ENCODE data around the gene GPR65. TPM values are rescaled to one million over a fixed set of nuclear protein-coding genes. Genes with fewer than 3 reads are reported as not detected.

Gene GPR65

DNA sequence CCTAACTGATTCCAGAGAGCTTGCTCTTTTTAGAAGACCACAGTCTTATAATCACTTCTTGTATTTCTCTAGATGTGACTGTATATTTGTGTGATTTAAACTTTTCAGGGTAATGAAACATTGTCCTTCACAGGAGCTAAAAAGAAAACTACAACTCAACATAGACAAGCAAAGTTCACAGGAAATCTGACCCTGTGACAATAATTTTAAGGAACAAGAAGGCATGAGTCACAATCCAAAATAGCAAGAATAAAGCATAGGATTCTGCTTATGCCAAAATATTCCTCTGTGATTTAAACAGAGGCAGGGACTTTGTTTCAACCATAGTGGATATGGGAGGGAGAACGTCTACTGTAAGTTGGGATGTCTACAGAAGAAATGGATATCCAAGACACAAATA is 44.3 kb downstream of the GPR65 start:
- Histone ChIP-seq H3K56ac (ENCODE audit: low read length) (no peak overlapping the region), H2BK120ac (ENCODE audit: low read depth, low read length) (no peak overlapping the region), H2BK15ac (replicated peaks; ENCODE audit: low read depth) (no peak overlapping the region), H3K4me2 (ENCODE audit: low read length) (no peak overlapping the region), H2AK5ac (ENCODE audit: low read length) (no peak overlapping the region), H3K36me3 (ENCODE audit: control insufficient read depth, insufficient read depth, low read length) (no peaks in the 10 kb centered on the region), H3K4me3 (ENCODE audit: low read length) (no peak overlapping the region), H3K27ac (ENCODE audit: low read depth, low read length) (no peak overlapping the region), H3K9ac (ENCODE audit: low read length) (no peak overlapping the region), H3K4me1 (ENCODE audit: control insufficient read depth, low read depth, low read length) (no peaks in the 10 kb centered on the region), H4K5ac (ENCODE audit: low read length) (no peak overlapping the region), H3K4ac (ENCODE audit: low read depth, low read length) (no peak overlapping the region), H3K27me3 (ENCODE audit: insufficient read depth, low read length, poor library complexity) (no peaks in the 10 kb centered on the region), H3K23ac (ENCODE audit: low read length) (no peak overlapping the region), H3K18ac (ENCODE audit: low read length) (no peak overlapping the region), H3K79me1 (ENCODE audit: low read length) (no peaks in the 10 kb centered on the region), H4K8ac (ENCODE audit: low read depth, low read length) (no peak overlapping the region), H3K79me2 (ENCODE audit: control insufficient read depth, insufficient read depth, low read length) (no peaks in the 10 kb centered on the region), H2BK5ac (ENCODE audit: low read length) (no peak overlapping the region)
- no peak for DNase-seq
- WGBS (ENCODE audit: extremely low coverage, insufficient coverage, low lambda C conversion rate) = no CpG with 5 or more reads among the region's 1 CpG

DNA sequence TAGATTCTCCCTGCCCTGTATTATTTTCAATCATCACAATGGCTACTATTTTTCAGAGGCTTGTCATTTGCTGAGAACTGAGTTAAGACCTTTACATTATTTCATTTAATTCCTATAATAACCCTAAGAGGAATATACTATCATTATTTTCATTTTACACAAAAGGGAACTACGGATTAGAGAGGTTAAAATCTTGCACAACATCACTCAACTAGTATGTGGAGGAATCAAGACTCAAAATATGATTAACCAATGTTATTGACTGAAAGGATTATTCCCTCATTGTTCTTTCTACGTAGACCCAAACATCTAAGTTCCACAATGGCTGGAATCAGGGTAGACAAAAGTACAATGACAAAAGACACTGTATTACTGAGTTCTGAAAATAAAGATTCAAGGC is 45.0 kb downstream of the GPR65 start:
- H3K27ac ChIP-seq (ENCODE audit: low read depth, low read length) = no peak overlapping the region
- no peaks in the 10 kb centered on the region for H3K36me3 ChIP-seq (ENCODE audit: control insufficient read depth, insufficient read depth, low read length)

DNA sequence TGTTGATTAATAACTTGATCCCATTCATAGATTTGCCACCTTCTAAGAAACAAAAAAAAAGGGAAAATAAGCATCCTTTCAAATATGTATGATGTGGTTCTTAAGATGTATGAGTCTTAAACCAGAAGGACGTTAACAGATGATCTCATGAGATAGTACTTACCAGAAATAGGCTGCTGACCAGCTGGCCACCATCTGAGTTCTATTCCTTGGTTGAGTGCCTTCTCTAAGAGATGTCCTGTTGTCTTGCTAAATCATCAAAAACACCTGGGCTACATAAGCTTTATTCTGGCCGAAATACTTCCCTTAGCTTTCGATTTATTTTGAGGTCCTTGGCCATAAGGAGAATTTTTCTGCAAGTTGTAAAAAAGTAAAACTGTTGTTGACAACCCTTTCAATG is 55.6 kb downstream of the GPR65 start:
- Histone ChIP-seq H3K56ac (ENCODE audit: low read length) (no peak overlapping the region), H4K8ac (ENCODE audit: low read depth, low read length) (no peak overlapping the region), H3K4me2 (ENCODE audit: low read length) (no peak overlapping the region), H3K9ac (ENCODE audit: low read length) (no peak overlapping the region), H2BK15ac (replicated peaks; ENCODE audit: low read depth) (no peak overlapping the region), H3K18ac (ENCODE audit: low read length) (no peak overlapping the region), H3K23ac (ENCODE audit: low read length) (no peak overlapping the region), H3K27ac (ENCODE audit: low read depth, low read length) (no peak overlapping the region), H2AK5ac (ENCODE audit: low read length) (no peak overlapping the region), H2BK5ac (ENCODE audit: low read length) (no peak overlapping the region), H3K4me3 (ENCODE audit: low read length) (no peak overlapping the region), H3K36me3 (ENCODE audit: control insufficient read depth, insufficient read depth, low read length) (no peaks in the 10 kb centered on the region), H4K5ac (ENCODE audit: low read length) (no peak overlapping the region), H2BK120ac (ENCODE audit: low read depth, low read length) (no peak overlapping the region), H3K79me2 (ENCODE audit: control insufficient read depth, insufficient read depth, low read length) (no peaks in the 10 kb centered on the region), H3K79me1 (ENCODE audit: low read length) (no peaks in the 10 kb centered on the region), H3K4ac (ENCODE audit: low read depth, low read length) (no peak overlapping the region), H3K27me3 (ENCODE audit: insufficient read depth, low read length, poor library complexity) (no peaks in the 10 kb centered on the region), H3K4me1 (ENCODE audit: control insufficient read depth, low read depth, low read length) (no peaks in the 10 kb centered on the region)
- no peak for DNase-seq
- WGBS (ENCODE audit: extremely low coverage, insufficient coverage, low lambda C conversion rate) = no CpG with 5 or more reads among the region's 3 CpGs

More for the DNA sequence above, 45.0 kb downstream of the GPR65 start:
- Histone ChIP-seq H3K9ac (ENCODE audit: low read length) (no peak overlapping the region), H3K27me3 (ENCODE audit: insufficient read depth, low read length, poor library complexity) (no peaks in the 10 kb centered on the region), H2BK120ac (ENCODE audit: low read depth, low read length) (no peak overlapping the region), H2AK5ac (ENCODE audit: low read length) (no peak overlapping the region), H4K5ac (ENCODE audit: low read length) (no peak overlapping the region), H3K18ac (ENCODE audit: low read length) (no peak overlapping the region), H3K4me2 (ENCODE audit: low read length) (no peak overlapping the region), H3K23ac (ENCODE audit: low read length) (no peak overlapping the region), H2BK15ac (replicated peaks; ENCODE audit: low read depth) (no peak overlapping the region), H4K8ac (ENCODE audit: low read depth, low read length) (no peak overlapping the region), H3K4me3 (ENCODE audit: low read length) (no peak overlapping the region), H3K4me1 (ENCODE audit: control insufficient read depth, low read depth, low read length) (no peaks in the 10 kb centered on the region), H2BK5ac (ENCODE audit: low read length) (no peak overlapping the region), H3K79me1 (ENCODE audit: low read length) (no peaks in the 10 kb centered on the region), H3K4ac (ENCODE audit: low read depth, low read length) (no peak overlapping the region), H3K56ac (ENCODE audit: low read length) (no peak overlapping the region), H3K79me2 (ENCODE audit: control insufficient read depth, insufficient read depth, low read length) (no peaks in the 10 kb centered on the region)
- no CpG with 5 or more reads among the region's 2 CpGs for WGBS (ENCODE audit: extremely low coverage, insufficient coverage, low lambda C conversion rate)
- no peak for DNase-seq

DNA sequence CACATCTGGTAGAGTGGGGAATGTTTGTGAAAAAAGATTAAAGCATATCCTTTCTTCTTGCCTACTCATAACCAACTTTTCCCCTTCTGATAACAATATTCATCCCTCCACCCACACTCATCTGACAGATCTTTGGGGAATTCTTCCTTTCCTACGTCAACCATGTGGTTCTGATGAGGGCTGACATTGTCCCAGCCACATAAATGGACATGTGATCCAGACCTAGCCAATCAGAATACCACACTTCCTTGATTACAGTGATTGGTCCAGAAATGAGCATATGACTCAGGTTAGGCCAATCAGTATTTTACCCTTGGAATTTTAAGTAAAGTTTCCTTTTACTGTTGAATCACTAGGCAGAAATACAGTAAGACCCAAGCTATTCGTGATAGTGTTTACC is 58.9 kb downstream of the GPR65 start:
- no peak overlapping the region for H3K56ac ChIP-seq (ENCODE audit: low read length)
- H2AK5ac ChIP-seq (ENCODE audit: low read length) = no peak overlapping the region
- no peak overlapping the region for H3K4me2 ChIP-seq (ENCODE audit: low read length)
- no peak overlapping the region for H3K4ac ChIP-seq (ENCODE audit: low read depth, low read length)
- no CpG with 5 or more reads among the region's 2 CpGs for WGBS (ENCODE audit: extremely low coverage, insufficient coverage, low lambda C conversion rate)
- H3K4me3 ChIP-seq (ENCODE audit: low read length) = no peak overlapping the region
- no peak overlapping the region for H4K5ac ChIP-seq (ENCODE audit: low read length)
- no peak overlapping the region for H2BK5ac ChIP-seq (ENCODE audit: low read length)
- no peaks in the 10 kb centered on the region for H3K4me1 ChIP-seq (ENCODE audit: control insufficient read depth, low read depth, low read length)
- H3K79me2 ChIP-seq (ENCODE audit: control insufficient read depth, insufficient read depth, low read length) = no peaks in the 10 kb centered on the region
- no peak overlapping the region for H3K9ac ChIP-seq (ENCODE audit: low read length)
- no peak overlapping the region for H4K8ac ChIP-seq (ENCODE audit: low read depth, low read length)
- no peak overlapping the region for H3K27ac ChIP-seq (ENCODE audit: low read depth, low read length)
- H3K27me3 ChIP-seq (ENCODE audit: insufficient read depth, low read length, poor library complexity) = no peaks in the 10 kb centered on the region
- H3K36me3 ChIP-seq (ENCODE audit: control insufficient read depth, insufficient read depth, low read length) = no peaks in the 10 kb centered on the region
- no peak overlapping the region for H2BK120ac ChIP-seq (ENCODE audit: low read depth, low read length)
- DNase-seq = no peak
- H2BK15ac ChIP-seq (replicated peaks; ENCODE audit: low read depth) = no peak overlapping the region
- no peak overlapping the region for H3K18ac ChIP-seq (ENCODE audit: low read length)
- H3K23ac ChIP-seq (ENCODE audit: low read length) = no peak overlapping the region
- H3K79me1 ChIP-seq (ENCODE audit: low read length) = no peaks in the 10 kb centered on the region

Small RNA genes within 50 kb of the gene (small RNA-seq; reads per million reads assigned to genes)
- gene RNU6-835P (ENCODE audit: insufficient read depth) = not detected
